ENCODE data around the gene C1orf105.

The C1orf105 gene

GRCh38 chr1:172450524-172450885 lies 30.0 kb downstream of the C1orf105 start:
- Histone ChIP-seq H3K9me3 (ENCODE audit: control insufficient read depth, insufficient read depth, low read depth, low read length) (no peaks in the 10 kb centered on the region), H3K36me3 (ENCODE audit: control insufficient read depth in 2 of 2, insufficient read depth in 1 of 2, low read length in 2 of 2) (no peaks in the 10 kb centered on the region), H3K4me3 (ENCODE audit: low read depth, low read length) (no peak overlapping the region), H3K4me1 (ENCODE audit: control insufficient read depth, insufficient read depth, low read length) (peaks cover 8% of the 10 kb centered on the region), H3K27ac (ENCODE audit: extremely low read depth, low read depth, low read length) (no peak overlapping the region; the same call in 1 of the 2 replicates)
- POLR2A ChIA-PET: interaction anchor here (1.1 to 1.2 kb wide), 2 partner anchors 82 to 94 kb away, joined by 3 to 6 read pairs; partner anchors contain the start of gene SUCO
- TF ChIP-seq ZNF335 (tag by site-specific recombination; conservative IDR thresholded peaks at IDR 0.05) (peak; percentile 50; the same call in 1 of the 2 replicates), ZNF112 (tag by site-specific recombination; IDR thresholded peaks at IDR 0.05) (no peak)
- CTCF ChIA-PET: interaction anchor here (0.6 to 2.2 kb wide), 16 partner anchors 11 to 448 kb away, joined by 3 to 11 read pairs (median 3); no protein-coding TSS in a partner anchor

- H3K9me3 ChIP-seq (ENCODE audit: control insufficient read depth, insufficient read depth, low read depth, low read length): no peaks in the 10 kb centered on the region
- peaks cover 8% of the 10 kb centered on the region for H3K4me1 ChIP-seq (ENCODE audit: control insufficient read depth, insufficient read depth, low read length)
- CTCF ChIA-PET: interaction anchor here (0.6 to 1.8 kb wide), 18 partner anchors 16 to 448 kb away, joined by 3 to 8 read pairs (median 3); no protein-coding TSS in a partner anchor
- H3K36me3 ChIP-seq (ENCODE audit: control insufficient read depth in 2 of 2, insufficient read depth in 1 of 2, low read length in 2 of 2): no peaks in the 10 kb centered on the region
- no peak overlapping the region; the same call in 1 of the 2 replicates for H3K27ac ChIP-seq (ENCODE audit: extremely low read depth, low read depth, low read length)
- H3K4me3 ChIP-seq (ENCODE audit: low read depth, low read length): no peak overlapping the region
- POLR2A ChIA-PET: interaction anchor here (1.1 to 1.2 kb wide), 2 partner anchors 82 to 94 kb away, joined by 3 to 6 read pairs; partner anchors contain the start of gene SUCO
- TF ChIP-seq ZNF837 (tag by site-specific recombination; IDR thresholded peaks at IDR 0.05) (no peak), ZNF449 (tag by site-specific recombination; IDR thresholded peaks at IDR 0.05) (no peak), ZNF202 (tag by site-specific recombination; IDR thresholded peaks at IDR 0.05; ENCODE audit: borderline replicate concordance) (no peak), ZNF292 (tag by site-specific recombination; IDR thresholded peaks at IDR 0.05; ENCODE audit: borderline replicate concordance, low read depth) (no peak), ZNF707 (tag by site-specific recombination; IDR thresholded peaks at IDR 0.05) (no peak), MYNN (tag by site-specific recombination; IDR thresholded peaks at IDR 0.05; ENCODE audit: borderline replicate concordance) (no peak), ZBTB6 (tag by site-specific recombination; IDR thresholded peaks at IDR 0.05) (no peak), ZSCAN23 (tag by site-specific recombination; IDR thresholded peaks at IDR 0.05) (no peak), ZNF274 (IDR thresholded peaks at IDR 0.05; ENCODE audit: low read length) (no peak), ZNF274 (tag by site-specific recombination; IDR thresholded peaks at IDR 0.05; ENCODE audit: borderline replicate concordance) (no peak), ZNF670 (tag by site-specific recombination; IDR thresholded peaks at IDR 0.05; ENCODE audit: low read depth) (no peak), ZNF157 (tag by site-specific recombination; IDR thresholded peaks at IDR 0.05) (no peak), ZNF664 (tag by site-specific recombination; IDR thresholded peaks at IDR 0.05) (0 out of 2 replicates have a peak, but pooled peaks have one; percentile 7), ZBTB11 (tag by site-specific recombination; conservative IDR thresholded peaks at IDR 0.05; ENCODE audit: low read depth) (no peak), ZNF791 (tag by site-specific recombination; IDR thresholded peaks at IDR 0.05) (no peak), ZNF239 (tag by site-specific recombination; IDR thresholded peaks at IDR 0.05) (no peak), FEZF1 (tag by site-specific recombination; IDR thresholded peaks at IDR 0.05) (peak; percentile 84), ZNF561 (tag by site-specific recombination; IDR thresholded peaks at IDR 0.05; ENCODE audit: borderline replicate concordance) (no peak), TSHZ1 (tag by site-specific recombination; IDR thresholded peaks at IDR 0.05; ENCODE audit: borderline replicate concordance) (no peak), ZNF362 (tag by site-specific recombination; IDR thresholded peaks at IDR 0.05) (no peak), PRDM1 (tag by site-specific recombination; IDR thresholded peaks at IDR 0.05) (no peak), ZBTB1 (tag by site-specific recombination; IDR thresholded peaks at IDR 0.05) (no peak)
Observed at GRCh38 chr1:172451002-172451443, 30.5 kb downstream of the C1orf105 start.

Measured in HEK293 (cell line).